Measurements from ENCODE around the gene ZFYVE28.

GRCh38 chr4:2402048-2402842 lies 16.2 kb downstream of the ZFYVE28 start:
- TF ChIP-seq, protein P1, sequence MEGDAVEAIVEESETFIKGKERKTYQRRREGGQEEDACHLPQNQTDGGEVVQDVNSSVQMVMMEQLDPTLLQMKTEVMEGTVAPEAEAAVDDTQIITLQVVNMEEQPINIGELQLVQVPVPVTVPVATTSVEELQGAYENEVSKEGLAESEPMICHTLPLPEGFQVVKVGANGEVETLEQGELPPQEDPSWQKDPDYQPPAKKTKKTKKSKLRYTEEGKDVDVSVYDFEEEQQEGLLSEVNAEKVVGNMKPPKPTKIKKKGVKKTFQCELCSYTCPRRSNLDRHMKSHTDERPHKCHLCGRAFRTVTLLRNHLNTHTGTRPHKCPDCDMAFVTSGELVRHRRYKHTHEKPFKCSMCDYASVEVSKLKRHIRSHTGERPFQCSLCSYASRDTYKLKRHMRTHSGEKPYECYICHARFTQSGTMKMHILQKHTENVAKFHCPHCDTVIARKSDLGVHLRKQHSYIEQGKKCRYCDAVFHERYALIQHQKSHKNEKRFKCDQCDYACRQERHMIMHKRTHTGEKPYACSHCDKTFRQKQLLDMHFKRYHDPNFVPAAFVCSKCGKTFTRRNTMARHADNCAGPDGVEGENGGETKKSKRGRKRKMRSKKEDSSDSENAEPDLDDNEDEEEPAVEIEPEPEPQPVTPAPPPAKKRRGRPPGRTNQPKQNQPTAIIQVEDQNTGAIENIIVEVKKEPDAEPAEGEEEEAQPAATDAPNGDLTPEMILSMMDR (conservative IDR thresholded peaks at IDR 0.05 in 1 of 2, IDR thresholded peaks at IDR 0.05 in 1 of 2; ENCODE audit: extremely low read depth in 1 of 2, insufficient read depth in 1 of 2, low read depth in 1 of 2, low read length in 2 of 2): no peak
- TF ChIP-seq EZH2 (IDR thresholded peaks at IDR 0.05; ENCODE audit: borderline replicate concordance, low read length): no peak

All from mammary epithelial cell (primary cell).